NCI-H1436 (cell line): ENCODE measurements around the gene FBXL13.
"Not testable (repeated sequence)": the region's sequence is repeated elsewhere in the genome, so short reads cannot be mapped to it uniquely, and the experiment has no call there.

Source experiments
- DNase-seq: peaks from one replicate; lab custom pipeline; 2025; lab: John Stamatoyannopoulos, UW

Gene FBXL13

GRCh38 chr7:102817616-102818573 is 256.7 kb downstream of the FBXL13 start:
- DNase-seq, result no peak

- DNase-seq, result no peak
Measured at GRCh38 chr7:102814025-102814471, 260.5 kb downstream of the FBXL13 start.

- no peak for DNase-seq
Measured at GRCh38 chr7:102813191-102814024, 261.2 kb downstream of the FBXL13 start.

GRCh38 chr7:102811942-102812678 is 262.5 kb downstream of the FBXL13 start:
- no peak for DNase-seq

- DNase-seq, result no peak
Measured at GRCh38 chr7:102810916-102811315, 263.7 kb downstream of the FBXL13 start.

GRCh38 chr7:102806613-102807012 is 268.0 kb downstream of the FBXL13 start:
- no peak for DNase-seq

- not testable (repeated sequence) for DNase-seq
Measured at GRCh38 chr7:102795987-102796595, 278.5 kb downstream of the FBXL13 start.

- not testable (repeated sequence) for DNase-seq
Measured at GRCh38 chr7:102794567-102794966, 280.0 kb downstream of the FBXL13 start.

- DNase-seq, result not testable (repeated sequence)
Measured at GRCh38 chr7:102791831-102792230, 282.8 kb downstream of the FBXL13 start.

- not testable (repeated sequence) for DNase-seq
Measured at GRCh38 chr7:102791367-102791766, 283.2 kb downstream of the FBXL13 start.

- not testable (repeated sequence) for DNase-seq
Measured at GRCh38 chr7:102790364-102791100, 284.1 kb downstream of the FBXL13 start.

- not testable (repeated sequence) for DNase-seq
Measured at GRCh38 chr7:102788770-102789169, 285.8 kb downstream of the FBXL13 start.

- not testable (repeated sequence) for DNase-seq
Measured at GRCh38 chr7:102780926-102781325, 293.7 kb downstream of the FBXL13 start.

GRCh38 chr7:102778663-102779062 is 295.9 kb downstream of the FBXL13 start:
- DNase-seq, result not testable (repeated sequence)

- DNase-seq, result not testable (repeated sequence)
Measured at GRCh38 chr7:102776217-102776616, 298.4 kb downstream of the FBXL13 start.

GRCh38 chr7:102770467-102770866 is 304.1 kb downstream of the FBXL13 start:
- not testable (repeated sequence) for DNase-seq

GRCh38 chr7:102769657-102770192 is 304.9 kb downstream of the FBXL13 start:
- DNase-seq, result not testable (repeated sequence)

GRCh38 chr7:102763295-102763905 is 311.2 kb downstream of the FBXL13 start:
- DNase-seq, result not testable (repeated sequence)
